ENCODE data around the gene MAB21L2. TPM values are rescaled to one million over a fixed set of nuclear protein-coding genes. Genes with fewer than 3 reads are reported as not detected.

The MAB21L2 gene
- total RNA-seq, 1 experiment from 2014 or later: not detected

- Mint-ChIP-seq H3K27me3 (ENCODE audit: low read depth) (peaks cover 9% of the 10 kb centered on the region), H3K4me1 (peaks cover 19 to 29% of the 10 kb centered on the region in 2 experiments), H3K4me3 (no peak overlapping the region), H3K9me3 (no peaks in the 10 kb centered on the region; a peak in 1 of 5 replicates), H3K36me3 (ENCODE audit: insufficient read depth in 1 of 3, low read depth in 3 of 3) (peaks cover 0 to 4% (median 0%) of the 10 kb centered on the region in 3 experiments; a peak in 2 of 7 replicates), H3K27ac (no peak overlapping the region)
- Histone ChIP-seq H4K8ac (replicated peaks; ENCODE audit: insufficient read length, low read depth, low read length) (no peak overlapping the region), H3K23me2 (ENCODE audit: insufficient read length, low read depth, low read length, poor library complexity, severe bottlenecking) (no peaks in the 10 kb centered on the region), H4K91ac (ENCODE audit: insufficient read length, low read depth, low read length) (no peak overlapping the region), H4K5ac (ENCODE audit: insufficient read length, low read depth, low read length) (no peak overlapping the region), H4K20me1 (ENCODE audit: control insufficient read depth, insufficient read depth, insufficient read length) (no peaks in the 10 kb centered on the region), H3K4ac (ENCODE audit: low read depth, low read length) (no peak overlapping the region), H3K79me1 (ENCODE audit: insufficient read depth, low read depth, low read length, poor library complexity, severe bottlenecking) (no peaks in the 10 kb centered on the region), H3T11ph (ENCODE audit: low read length) (no peak overlapping the region), H2BK120ac (ENCODE audit: low read depth, low read length, poor library complexity, severe bottlenecking) (no peak overlapping the region), H3K79me2 (ENCODE audit: insufficient read depth, low read length) (no peaks in the 10 kb centered on the region), H3K14ac (ENCODE audit: insufficient read depth, low read length) (no peak overlapping the region), H3K9me3 (ENCODE audit: control insufficient read depth, low read depth, low read length) (no peaks in the 10 kb centered on the region), H2AK5ac (ENCODE audit: insufficient read length, low read length) (no peak overlapping the region), H3K18ac (ENCODE audit: insufficient read length, low read depth, low read length) (no peak overlapping the region), H2BK15ac (ENCODE audit: low read depth, low read length) (no peak overlapping the region), H2AFZ (ENCODE audit: low read length) (no peak overlapping the region), H2BK20ac (ENCODE audit: low read depth, low read length, poor library complexity, severe bottlenecking) (no peak overlapping the region), H2BK5ac (ENCODE audit: insufficient read length, low read length) (no peak overlapping the region), H3K27me3 (ENCODE audit: insufficient read depth, low read length) (no peaks in the 10 kb centered on the region), H3K9ac (ENCODE audit: extremely low read depth, insufficient read length, low read length) (no peak overlapping the region), H3K27ac (ENCODE audit: insufficient read length, low read depth, low read length) (no peak overlapping the region), H2BK12ac (ENCODE audit: insufficient read length, low read depth, low read length) (no peak overlapping the region), H3K4me1 (ENCODE audit: insufficient read depth, low read length) (peaks cover 7% of the 10 kb centered on the region), H3K56ac (ENCODE audit: insufficient read length, low read depth, low read length) (no peak overlapping the region), H3K4me2 (ENCODE audit: insufficient read depth, insufficient read length, low read length) (no peak overlapping the region), H3K23ac (ENCODE audit: insufficient read length, low read depth, low read length) (no peak overlapping the region)
- no CpG with 5 or more reads among the region's 5 CpGs for WGBS (ENCODE audit: extremely low coverage, insufficient read length, low lambda C conversion rate)
- no peak for DNase-seq
- TF ChIP-seq CTCF (conservative IDR thresholded peaks at IDR 0.05): no peak
Measured at GRCh38 chr4:150590631-150591030, 8.7 kb downstream of the MAB21L2 start.

Data from H9 (cell line).